HG02610 (cell line): ENCODE results near the gene FPGT.
"Not testable (repeated sequence)": the region's sequence is repeated elsewhere in the genome, so short reads cannot be mapped to it uniquely, and the experiment has no call there.

ENCODE experiments used
- ATAC-seq: cut with Tn5 transposase; IDR thresholded peaks from one replicate; pipeline ENCODE4 v1.9.1; 2021; ENCODE audit warnings: mild to moderate bottlenecking, moderate library complexity; ENCODE audit not compliant: unreplicated experiment

Gene FPGT

GRCh38 chr1:74197657-74198552 lies at the start of gene FPGT, which contains the start of gene LRRIQ3:
FPGT (plus strand) TSS chr1:74198242; CDS start chr1:74198279, 37 bp downstream.
LRRIQ3 (minus strand) TSS chr1:74198176; CDS start chr1:74183684, 14,492 bp downstream.
- ATAC-seq: peak; percentile 95

GRCh38 chr1:74160046-74160445 lies 38.0 kb upstream of the FPGT start:
- ATAC-seq: no peak

DNA sequence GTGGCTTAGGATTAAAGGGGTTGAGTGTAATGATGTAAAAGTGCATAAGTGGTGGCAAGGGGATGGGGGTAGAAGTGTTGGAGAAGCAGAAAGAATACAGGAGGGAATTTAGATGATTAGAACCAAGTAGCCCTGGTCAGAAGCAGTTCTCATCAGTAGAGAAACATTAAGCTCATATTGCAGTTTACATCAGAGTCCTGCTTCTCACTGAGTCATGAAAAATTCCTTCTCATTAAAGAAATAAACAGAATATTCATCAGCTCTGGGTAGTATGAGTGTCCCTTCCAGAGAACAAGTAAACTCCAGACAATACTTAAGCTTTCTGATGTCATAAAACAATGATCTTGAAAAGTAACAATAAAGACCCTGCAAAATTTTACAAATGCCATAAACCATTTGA lies 36.5 kb upstream of the FPGT start:
- no peak for ATAC-seq

GRCh38 chr1:74162333-74162732 lies 35.7 kb upstream of the FPGT start:
- no peak for ATAC-seq

GRCh38 chr1:74174423-74174822 lies 23.6 kb upstream of the FPGT start:
- ATAC-seq: not testable (repeated sequence)

DNA sequence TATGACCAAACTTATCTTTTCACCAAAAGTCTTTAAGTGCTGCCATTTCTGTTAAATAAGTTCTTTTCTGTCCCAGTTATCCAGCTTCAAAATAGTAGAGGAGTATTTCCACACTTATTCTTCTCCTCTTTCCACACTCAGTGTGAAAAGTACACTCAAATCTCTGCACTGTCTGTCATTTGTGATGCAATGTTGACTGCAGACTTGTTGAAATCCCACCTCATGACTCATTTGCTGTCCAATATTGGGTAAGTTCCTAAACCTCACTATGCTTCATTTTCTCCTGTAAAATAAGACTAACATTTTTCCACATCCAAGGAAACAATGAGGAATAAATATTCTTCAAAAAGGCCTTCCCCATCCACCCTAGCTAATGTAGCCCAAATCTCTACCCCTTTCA lies 17.6 kb upstream of the FPGT start:
- ATAC-seq: no peak

DNA sequence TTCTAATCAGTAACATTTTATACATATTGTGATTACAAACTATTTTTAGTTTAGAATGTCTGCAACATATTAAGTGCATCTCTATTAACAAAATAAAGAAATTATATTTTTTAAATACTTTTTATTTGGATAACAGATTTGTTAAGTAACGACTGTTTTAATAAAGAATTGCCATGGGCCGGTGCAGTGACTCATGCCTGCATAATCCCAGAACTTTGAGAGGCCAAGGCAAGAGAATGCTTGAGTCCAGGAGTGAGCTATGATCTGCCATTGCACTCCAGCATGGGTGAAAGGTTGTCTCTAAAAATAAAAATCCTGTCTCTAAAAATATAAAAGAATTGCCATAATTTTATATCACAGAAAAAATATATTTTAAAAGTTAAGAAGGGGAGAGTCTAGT lies 4.1 kb upstream of the FPGT start:
- no peak for ATAC-seq

GRCh38 chr1:74195339-74195738 lies 2.7 kb upstream of the FPGT start:
- no peak for ATAC-seq

GRCh38 chr1:74197255-74197654 lies 787 bp upstream of the FPGT start:
- ATAC-seq: no peak

DNA sequence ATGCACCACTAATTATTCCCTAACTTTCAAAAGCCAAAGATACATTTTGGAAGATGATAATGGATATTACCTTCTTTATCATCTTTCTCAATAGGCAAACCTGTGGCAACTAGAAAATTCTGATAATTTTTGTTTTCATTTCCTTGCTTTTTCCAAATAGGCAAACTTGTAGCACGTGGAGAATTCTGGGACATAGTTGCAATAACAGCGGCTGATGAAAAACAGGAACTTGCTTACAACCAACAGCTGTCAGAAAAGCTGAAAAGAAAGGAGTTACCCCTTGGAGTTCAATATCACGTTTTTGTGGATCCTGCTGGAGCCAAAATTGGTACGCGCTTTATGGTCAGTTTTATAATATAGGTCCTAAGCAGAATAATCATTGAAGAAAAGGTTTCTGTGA lies 1.5 kb downstream of the FPGT start:
- ATAC-seq: no peak

DNA sequence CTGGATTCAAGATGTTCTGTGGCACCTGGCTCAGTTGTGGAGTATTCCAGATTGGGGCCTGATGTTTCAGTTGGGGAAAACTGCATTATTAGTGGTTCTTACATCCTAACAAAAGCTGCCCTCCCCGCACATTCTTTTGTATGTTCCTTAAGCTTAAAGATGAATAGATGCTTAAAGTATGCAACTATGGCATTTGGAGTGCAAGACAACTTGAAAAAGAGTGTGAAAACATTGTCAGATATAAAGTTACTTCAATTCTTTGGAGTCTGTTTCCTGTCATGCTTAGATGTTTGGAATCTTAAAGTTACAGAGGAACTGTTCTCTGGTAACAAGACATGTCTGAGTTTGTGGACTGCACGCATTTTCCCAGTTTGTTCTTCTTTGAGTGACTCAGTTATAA lies 7.2 kb downstream of the FPGT start:
- ATAC-seq: no peak

- no peak for ATAC-seq
Measured at GRCh38 chr1:74215229-74215628, 17.2 kb downstream of the FPGT start.

DNA sequence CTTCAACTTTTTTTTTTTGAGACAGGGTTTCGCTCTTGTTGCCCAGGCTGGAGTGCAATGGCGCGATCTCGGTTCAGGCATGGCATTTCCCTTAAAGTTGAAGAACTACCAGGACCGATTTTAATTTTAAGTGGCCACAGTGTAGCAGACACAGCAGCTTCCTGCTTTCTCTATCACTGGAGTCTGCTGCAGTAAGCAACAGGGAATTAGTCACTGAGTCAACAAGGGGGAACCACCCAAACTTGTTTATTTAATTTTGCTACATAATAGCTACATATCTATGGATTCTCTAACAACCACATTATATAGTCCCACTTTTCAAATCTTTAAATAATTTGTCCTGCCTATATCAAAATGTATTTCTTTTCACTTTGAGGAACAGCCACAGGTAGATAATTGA lies 24.7 kb downstream of the FPGT start:
- no peak for ATAC-seq

GRCh38 chr1:74223453-74223852 lies 25.4 kb downstream of the FPGT start:
- ATAC-seq: no peak

DNA sequence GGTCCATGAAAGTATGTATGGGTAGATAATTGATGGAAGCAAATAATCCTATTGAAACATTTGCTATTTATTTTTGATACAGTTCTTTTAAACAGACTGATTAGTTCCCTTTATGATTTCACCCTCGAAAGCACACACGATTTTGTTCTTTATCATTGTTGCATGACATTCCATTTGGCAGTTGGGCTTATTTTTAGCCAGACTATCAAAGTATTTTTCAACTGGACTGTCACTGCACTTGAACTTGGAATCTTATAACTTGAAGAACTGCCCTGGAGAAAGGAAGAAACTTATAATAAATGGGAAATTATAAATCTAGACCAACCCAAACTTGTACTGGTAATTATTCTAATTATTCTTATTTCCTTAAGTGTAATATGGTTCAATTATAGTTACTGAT lies 37.1 kb downstream of the FPGT start, which contains the start of gene TNNI3K:
Gene TNNI3K (plus strand): TSS at position 235 of the 400 bp plus-strand sequence. CDS start 65 bp downstream, at position 300.
- no peak for ATAC-seq

GRCh38 chr1:74236440-74236839 lies 38.4 kb downstream of the FPGT start:
- ATAC-seq: no peak

- ATAC-seq: no peak
Measured at GRCh38 chr1:74237035-74237434, 39.0 kb downstream of the FPGT start.

DNA sequence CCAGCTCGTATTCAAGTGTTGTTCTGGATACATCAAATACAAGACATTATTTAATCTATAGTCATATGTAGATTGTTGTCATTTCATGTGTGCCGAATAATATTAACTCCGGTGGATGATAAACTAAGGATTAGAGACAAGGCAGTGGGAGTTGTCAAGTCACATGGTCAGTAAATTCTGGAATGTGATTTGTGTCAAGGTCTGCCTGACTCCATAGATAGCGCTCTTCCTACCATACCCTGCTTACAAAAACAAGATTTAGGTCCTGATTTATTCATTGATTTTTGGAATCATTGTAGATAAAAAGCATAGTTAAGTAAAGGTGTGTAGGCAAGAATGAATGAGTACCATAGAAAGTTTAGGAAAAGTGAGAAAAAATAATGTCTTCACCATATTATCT lies 39.7 kb downstream of the FPGT start:
- no peak for ATAC-seq

DNA sequence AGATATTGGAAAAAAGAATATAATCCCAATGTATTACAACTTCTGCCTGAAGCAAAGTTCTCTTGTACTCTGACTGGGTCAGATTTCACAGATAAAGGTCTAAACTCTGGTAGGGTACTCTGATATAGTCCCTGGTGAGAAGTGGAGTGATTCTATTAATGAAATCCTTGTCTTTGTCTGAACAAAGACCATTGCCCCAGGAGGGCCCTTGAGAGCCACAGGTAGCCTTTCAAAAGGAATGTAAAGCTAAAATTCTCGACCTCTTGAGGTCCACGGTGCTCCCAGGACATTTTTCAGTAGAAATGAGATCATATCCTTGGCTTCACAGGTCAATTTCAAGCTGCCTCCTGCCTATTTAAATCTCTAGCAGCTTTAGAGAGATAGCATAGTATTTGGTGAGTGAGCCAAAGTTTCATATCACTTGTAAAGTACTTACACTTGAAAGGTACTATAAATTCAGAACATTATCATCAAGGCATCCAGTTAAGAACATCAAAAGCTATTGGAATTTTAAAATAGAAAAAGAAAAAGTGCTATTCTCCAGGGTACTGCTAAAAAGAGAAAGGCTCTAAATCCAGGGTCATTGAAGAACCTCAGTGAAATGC lies 47.2 kb downstream of the FPGT start:
- no peak for ATAC-seq

DNA sequence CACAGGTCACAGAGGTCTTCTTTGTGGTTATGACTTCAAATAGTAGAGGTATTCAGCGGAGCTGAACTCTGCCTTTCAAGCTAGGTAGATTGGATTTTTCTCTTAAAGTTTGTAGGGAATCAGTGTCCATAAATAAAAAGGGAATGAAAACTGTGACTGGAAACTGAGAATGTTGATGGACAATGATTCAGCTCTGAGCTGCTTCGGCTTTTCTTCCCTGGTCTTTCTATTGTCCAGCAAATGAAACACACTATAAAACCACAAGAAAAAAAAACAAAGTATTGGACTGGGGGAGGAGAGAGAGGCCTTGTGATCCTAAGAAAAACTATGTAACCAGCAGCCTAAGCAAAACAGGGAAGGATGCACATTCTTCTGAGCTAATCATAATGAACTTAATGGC lies 48.3 kb downstream of the FPGT start:
- no peak for ATAC-seq

DNA sequence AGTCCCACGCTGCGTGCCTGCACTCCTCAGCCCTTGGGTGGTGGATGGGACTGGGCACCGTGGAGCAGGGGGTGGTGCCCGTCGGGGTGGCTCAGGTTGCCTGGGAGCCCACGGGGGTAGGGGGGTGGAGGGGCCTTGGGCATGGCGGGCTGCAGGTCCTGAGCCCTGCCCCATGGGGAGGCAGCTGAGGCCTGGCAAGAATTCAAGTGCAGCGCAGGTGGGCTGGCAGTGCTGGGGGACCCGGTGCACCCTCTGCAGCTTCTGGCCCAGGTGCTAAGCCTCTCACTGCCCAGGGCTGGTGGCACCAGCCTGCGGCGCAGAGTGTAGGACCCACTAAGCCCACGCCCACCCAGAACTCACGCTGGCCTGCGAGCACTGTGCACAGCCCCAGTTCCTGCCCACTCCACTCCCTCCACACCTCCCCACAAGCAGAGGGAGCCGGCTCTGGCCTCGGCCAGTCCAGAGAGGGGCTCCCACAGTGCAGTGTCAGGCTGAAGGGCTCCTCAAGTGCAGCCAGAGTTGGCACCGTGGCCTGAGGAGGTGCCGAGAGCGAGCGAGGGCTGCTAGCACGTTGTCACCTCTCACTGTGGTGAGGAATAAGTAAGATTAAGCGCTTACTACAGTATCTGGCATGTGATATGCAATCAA lies 50.0 kb downstream of the FPGT start:
- ATAC-seq: no peak
